ENCODE results near the gene EIF4G2. TPM values are rescaled to one million over a fixed set of nuclear protein-coding genes. Genes with fewer than 3 reads are reported as not detected.

Gene EIF4G2
- total and polyA plus RNA-seq, 2 experiments from 2014 or later, result 358 to 788 TPM

- peak; percentile 41; the same call in 1 of the 3 replicates for ATAC-seq
- H3K36me3 Mint-ChIP-seq (ENCODE audit: low read depth), result no peaks in the 10 kb centered on the region
- H3K4me2 ChIP-seq, result no peak overlapping the region
These were observed 24.2 kb downstream of the EIF4G2 start for GRCh38 chr11:10784232-10785145.

DNA sequence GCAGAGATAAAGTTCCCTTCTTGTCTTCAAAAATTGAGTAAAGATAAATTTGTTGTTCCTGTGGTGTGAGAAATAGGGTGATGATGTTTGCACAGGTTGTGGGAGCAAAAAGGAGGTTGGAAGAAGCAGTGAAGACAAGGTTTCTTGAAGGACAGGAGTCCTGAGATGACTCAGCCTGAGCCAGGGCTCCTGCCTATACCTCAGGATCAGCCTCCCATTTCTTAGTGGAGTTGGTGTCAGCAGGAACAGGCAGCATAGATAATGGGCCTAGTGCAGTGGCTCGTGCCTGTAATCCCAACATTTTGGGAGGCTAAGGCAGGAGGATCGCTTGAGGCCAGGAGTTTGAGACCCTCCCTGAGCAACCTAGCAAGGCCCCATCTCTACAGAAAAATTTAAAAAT is 28.7 kb downstream of the EIF4G2 start:
- Histone ChIP-seq H4K20me1 (replicated peaks; ENCODE audit: insufficient read depth) (no peaks in the 10 kb centered on the region; the same call in 1 of the 2 replicates), H3K9me2 (ENCODE audit: insufficient read depth) (no peaks in the 10 kb centered on the region), H3K27me3 (ENCODE audit: insufficient read depth) (no peaks in the 10 kb centered on the region), H3K4me1 (ENCODE audit: insufficient read depth) (no peaks in the 10 kb centered on the region), H3K4me2 (no peak overlapping the region), H3K36me3 (ENCODE audit: insufficient read depth) (peaks cover 7% of the 10 kb centered on the region), H2AFZ (no peak overlapping the region), H3K79me2 (replicated peaks; ENCODE audit: insufficient read depth) (no peaks in the 10 kb centered on the region), H3K27ac (ENCODE audit: low read depth) (no peak overlapping the region), H3K4me3 (no peak overlapping the region), H3F3A (replicated peaks; ENCODE audit: low read depth) (no peaks in the 10 kb centered on the region)
- Mint-ChIP-seq H3K4me3 (no peak overlapping the region), H3K36me3 (ENCODE audit: low read depth) (peaks cover 30% of the 10 kb centered on the region), H3K9me3 (no peaks in the 10 kb centered on the region), H3K27me3 (ENCODE audit: insufficient read depth, low read depth, poor library complexity) (no peaks in the 10 kb centered on the region), H3K27ac (no peak overlapping the region), H3K4me1 (peaks cover 7% of the 10 kb centered on the region)
- no peak for DNase-seq (ENCODE audit: low spot score)
- ATAC-seq, result no peak
- TF ChIP-seq NANOG (IDR thresholded peaks at IDR 0.05; ENCODE audit: borderline replicate concordance) (no peak), EZH2phosphoT487 (IDR thresholded peaks at IDR 0.05; ENCODE audit: unreplicated experiment) (no peak), ZNF114 (CRISPR knock-in tag; IDR thresholded peaks at IDR 0.05) (no peak), CREB1 (CRISPR knock-in tag; IDR thresholded peaks at IDR 0.05; ENCODE audit: low read depth) (no peak), JUNB (IDR thresholded peaks at IDR 0.05; ENCODE audit: unreplicated experiment) (no peak), EZH2 (IDR thresholded peaks at IDR 0.05; ENCODE audit: low read depth, unreplicated experiment) (no peak)
- TF ChIP-seq, protein P1, sequence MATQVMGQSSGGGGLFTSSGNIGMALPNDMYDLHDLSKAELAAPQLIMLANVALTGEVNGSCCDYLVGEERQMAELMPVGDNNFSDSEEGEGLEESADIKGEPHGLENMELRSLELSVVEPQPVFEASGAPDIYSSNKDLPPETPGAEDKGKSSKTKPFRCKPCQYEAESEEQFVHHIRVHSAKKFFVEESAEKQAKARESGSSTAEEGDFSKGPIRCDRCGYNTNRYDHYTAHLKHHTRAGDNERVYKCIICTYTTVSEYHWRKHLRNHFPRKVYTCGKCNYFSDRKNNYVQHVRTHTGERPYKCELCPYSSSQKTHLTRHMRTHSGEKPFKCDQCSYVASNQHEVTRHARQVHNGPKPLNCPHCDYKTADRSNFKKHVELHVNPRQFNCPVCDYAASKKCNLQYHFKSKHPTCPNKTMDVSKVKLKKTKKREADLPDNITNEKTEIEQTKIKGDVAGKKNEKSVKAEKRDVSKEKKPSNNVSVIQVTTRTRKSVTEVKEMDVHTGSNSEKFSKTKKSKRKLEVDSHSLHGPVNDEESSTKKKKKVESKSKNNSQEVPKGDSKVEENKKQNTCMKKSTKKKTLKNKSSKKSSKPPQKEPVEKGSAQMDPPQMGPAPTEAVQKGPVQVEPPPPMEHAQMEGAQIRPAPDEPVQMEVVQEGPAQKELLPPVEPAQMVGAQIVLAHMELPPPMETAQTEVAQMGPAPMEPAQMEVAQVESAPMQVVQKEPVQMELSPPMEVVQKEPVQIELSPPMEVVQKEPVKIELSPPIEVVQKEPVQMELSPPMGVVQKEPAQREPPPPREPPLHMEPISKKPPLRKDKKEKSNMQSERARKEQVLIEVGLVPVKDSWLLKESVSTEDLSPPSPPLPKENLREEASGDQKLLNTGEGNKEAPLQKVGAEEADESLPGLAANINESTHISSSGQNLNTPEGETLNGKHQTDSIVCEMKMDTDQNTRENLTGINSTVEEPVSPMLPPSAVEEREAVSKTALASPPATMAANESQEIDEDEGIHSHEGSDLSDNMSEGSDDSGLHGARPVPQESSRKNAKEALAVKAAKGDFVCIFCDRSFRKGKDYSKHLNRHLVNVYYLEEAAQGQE (IDR thresholded peaks at IDR 0.05; ENCODE audit: unreplicated experiment), result no peak
- TF ChIP-seq, protein P2, sequence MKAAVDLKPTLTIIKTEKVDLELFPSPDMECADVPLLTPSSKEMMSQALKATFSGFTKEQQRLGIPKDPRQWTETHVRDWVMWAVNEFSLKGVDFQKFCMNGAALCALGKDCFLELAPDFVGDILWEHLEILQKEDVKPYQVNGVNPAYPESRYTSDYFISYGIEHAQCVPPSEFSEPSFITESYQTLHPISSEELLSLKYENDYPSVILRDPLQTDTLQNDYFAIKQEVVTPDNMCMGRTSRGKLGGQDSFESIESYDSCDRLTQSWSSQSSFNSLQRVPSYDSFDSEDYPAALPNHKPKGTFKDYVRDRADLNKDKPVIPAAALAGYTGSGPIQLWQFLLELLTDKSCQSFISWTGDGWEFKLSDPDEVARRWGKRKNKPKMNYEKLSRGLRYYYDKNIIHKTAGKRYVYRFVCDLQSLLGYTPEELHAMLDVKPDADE (IDR thresholded peaks at IDR 0.05), result no peak

More at GRCh38 chr11:10784232-10785145, 24.2 kb downstream of the EIF4G2 start:
- Histone ChIP-seq H3K79me2 (replicated peaks; ENCODE audit: insufficient read depth) (no peaks in the 10 kb centered on the region), H3K36me3 (ENCODE audit: insufficient read depth) (no peaks in the 10 kb centered on the region), H2AFZ (peak overlapping the region; percentile 74), H4K20me1 (replicated peaks; ENCODE audit: insufficient read depth) (no peaks in the 10 kb centered on the region), H3K9me2 (ENCODE audit: insufficient read depth) (no peaks in the 10 kb centered on the region), H3K27me3 (ENCODE audit: insufficient read depth) (no peaks in the 10 kb centered on the region), H3K27ac (ENCODE audit: low read depth) (no peak overlapping the region), H3K4me3 (no peak overlapping the region), H3K4me1 (ENCODE audit: insufficient read depth) (no peaks in the 10 kb centered on the region), H3F3A (replicated peaks; ENCODE audit: low read depth) (no peaks in the 10 kb centered on the region)
- Mint-ChIP-seq H3K4me3 (no peak overlapping the region), H3K27ac (no peak overlapping the region), H3K9me3 (no peaks in the 10 kb centered on the region), H3K27me3 (ENCODE audit: insufficient read depth, low read depth, poor library complexity) (no peaks in the 10 kb centered on the region), H3K4me1 (peaks cover 12% of the 10 kb centered on the region)
- DNase-seq (ENCODE audit: low spot score), result no peak
- no peak for TF ChIP-seq POLR2AphosphoS5 (IDR thresholded peaks at IDR 0.05; ENCODE audit: low read depth)
- TF ChIP-seq, protein P2 (IDR thresholded peaks at IDR 0.05), result no peak

Measured in GM23338 (cell line).